ENCODE results near the gene GFOD2. TPM values are rescaled to one million over a fixed set of nuclear protein-coding genes. Genes with fewer than 3 reads are reported as not detected.

GFOD2 gene
- total and polyA plus RNA-seq, 2 of the 8 experiments (the other 6 are each of a cell fraction or from before 2014, with no cell fraction given), result 21.4 to 33.2 TPM

- TF ChIP-seq CTBP2 (IDR thresholded peaks at IDR 0.05; ENCODE audit: borderline replicate concordance, insufficient read depth, insufficient read length, low read length) (no peak), FOSL1 (IDR thresholded peaks at IDR 0.05; ENCODE audit: insufficient read depth, low read depth, low read length) (no peak), RBBP5 (IDR thresholded peaks at IDR 0.05; ENCODE audit: borderline replicate concordance, low read depth, low read length) (no peak; the same call in 1 of the 2 replicates), NRF1 (IDR thresholded peaks at IDR 0.05; ENCODE audit: low read depth, low read length) (peak; percentile 95), BCL11A (IDR thresholded peaks at IDR 0.05; ENCODE audit: low read depth in 2 of 2, low read length in 2 of 2) (no peak), JUN (IDR thresholded peaks at IDR 0.05; ENCODE audit: low read depth, low read length) (no peak), TAF1 (IDR thresholded peaks at IDR 0.05; ENCODE audit: low read depth, low read length) (peak; percentile 34; the same call in 1 of the 2 replicates), TAF7 (optimal IDR thresholded peaks at IDR 0.05; ENCODE audit: borderline replicate concordance, low read depth, low read length) (no peak), ATF2 (IDR thresholded peaks at IDR 0.05; ENCODE audit: low read length) (no peak), HDAC2 (IDR thresholded peaks at IDR 0.05; ENCODE audit: borderline replicate concordance in 1 of 2, low read depth in 2 of 2, low read length in 2 of 2) (no peak), BRCA1 (IDR thresholded peaks at IDR 0.05; ENCODE audit: low read depth, low read length) (no peak), POU5F1 (IDR thresholded peaks at IDR 0.05; ENCODE audit: low read depth, low read length) (no peak), SUZ12 (IDR thresholded peaks at IDR 0.05; ENCODE audit: low read length) (0 out of 2 replicates have a peak, but pooled peaks have one; percentile 35), SIX5 (IDR thresholded peaks at IDR 0.05; ENCODE audit: low read depth, low read length) (no peak), PHF8 (conservative IDR thresholded peaks at IDR 0.05; ENCODE audit: low read depth, low read length) (peak; percentile 59), HDAC6 (IDR thresholded peaks at IDR 0.05; ENCODE audit: low read depth, low read length) (no peak), BACH1 (IDR thresholded peaks at IDR 0.05; ENCODE audit: low read length) (no peak), RNF2 (IDR thresholded peaks at IDR 0.05; ENCODE audit: borderline replicate concordance, low read depth, low read length, missing control alignments, poor library complexity, severe bottlenecking) (no peak), SRF (IDR thresholded peaks at IDR 0.05; ENCODE audit: low read depth, low read length) (no peak), EZH2 (IDR thresholded peaks at IDR 0.05; ENCODE audit: low read depth, low read length, severe bottlenecking) (no peak), CEBPB (IDR thresholded peaks at IDR 0.05; ENCODE audit: low read depth, low read length) (no peak)
Observed at GRCh38 chr16:67659675-67660563, 59.2 kb downstream of the GFOD2 start, which contains the start of gene ACD (continued).

Data from H1 (cell line).